ENCODE data around the gene AADACL4. TPM values are rescaled to one million over a fixed set of nuclear protein-coding genes. Genes with fewer than 3 reads are reported as not detected.

Gene AADACL4
- total and polyA plus RNA-seq, 9 of the 15 experiments (the other 6 are each of a cell fraction or from before 2014, with no cell fraction given): not detected

DNA sequence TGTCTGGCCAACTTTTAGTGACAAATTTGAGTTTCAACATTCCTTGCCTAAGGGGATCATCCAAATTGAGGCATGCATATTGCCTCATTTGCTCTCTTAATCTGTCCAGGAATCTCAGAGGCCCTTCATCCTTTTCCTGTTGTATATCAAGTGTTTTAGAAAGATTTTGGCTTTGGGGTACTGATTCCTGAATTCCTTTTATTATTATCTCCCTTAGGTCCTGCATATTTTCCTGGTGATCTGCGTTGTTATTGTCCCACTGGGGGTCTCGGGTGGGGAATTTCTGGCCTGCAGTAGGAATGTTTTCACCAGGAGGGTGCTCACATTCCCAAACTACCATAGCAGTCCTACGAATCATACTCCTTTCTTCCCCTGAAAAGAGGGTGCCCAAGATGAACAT, 67.7 kb downstream of the AADACL4 start:
- ChIA-PET POLR2A (no interaction called here), CTCF (ENCODE audit: low intra/inter-chr PET ratio) (no interaction called here)
- FAIRE-seq: no peak

GRCh38 chr1:12712076-12712475, 68.2 kb downstream of the AADACL4 start:
- Histone ChIP-seq H3K9me1 (ENCODE audit: control insufficient read depth, insufficient read depth, low read length) (no peaks in the 10 kb centered on the region), H3K9ac (ENCODE audit: insufficient read depth in 1 of 2, low read depth in 2 of 2, low read length in 2 of 2) (no peak overlapping the region), H3K27me3 (ENCODE audit: control insufficient read depth in 2 of 2, insufficient read depth in 2 of 2, low read length in 2 of 2) (peaks cover 8 to 21% of the 10 kb centered on the region in 2 experiments), H3K4me2 (ENCODE audit: insufficient read depth, low read length) (no peak overlapping the region), H3K4me3 (no peak overlapping the region), H3K27ac (ENCODE audit: extremely low read depth, low read depth, low read length) (no peak overlapping the region), H3K4me1 (replicated peaks in 1 of 2; ENCODE audit: control insufficient read depth in 2 of 2, insufficient read depth in 2 of 2, low read length in 2 of 2) (no peaks in the 10 kb centered on the region), H3K79me2 (ENCODE audit: control insufficient read depth, insufficient read depth, low read length) (no peaks in the 10 kb centered on the region), H3K36me3 (ENCODE audit: control insufficient read depth, insufficient read depth, low read length) (no peaks in the 10 kb centered on the region), H2AFZ (ENCODE audit: low read depth, low read length) (no peak overlapping the region), H3K9me3 (replicated peaks; ENCODE audit: control insufficient read depth, insufficient read depth, low read depth, low read length) (no peaks in the 10 kb centered on the region), H4K20me1 (replicated peaks; ENCODE audit: control insufficient read depth, insufficient read depth, low read length) (no peaks in the 10 kb centered on the region)
- BruUV-seq (replicated peaks): no TSS peak
- 21% methylated on average over 1 of the region's 1 CpG for WGBS (ENCODE audit: insufficient coverage, low coverage, missing lambda C conversion rate)
- ChIA-PET CTCF (ENCODE audit: low intra/inter-chr PET ratio) (no interaction called here), POLR2A (interaction anchor here (1.1 kb wide), 1 partner anchor 45 kb away, joined by 3 read pairs; no protein-coding TSS in a partner anchor)
- FAIRE-seq: no peak
- DNase-seq (ENCODE audit: extremely low read depth in 1 of 4, low spot score in 3 of 4): no peak
- no peak for ATAC-seq
- in situ Hi-C loops (cut with MboI): no loop called here
- intact Hi-C loops (cut with micrococcal nuclease): no loop called here
- no peak for TF ChIP-seq GABPB1 (CRISPR knock-in tag; IDR thresholded peaks at IDR 0.05)
- TF ChIP-seq FOXP4 (CRISPR knock-in tag; IDR thresholded peaks at IDR 0.05; ENCODE audit: borderline replicate concordance): no peak
- no peak for TF ChIP-seq BRD4 (IDR thresholded peaks at IDR 0.05)
- no peak for TF ChIP-seq SNIP1 (IDR thresholded peaks at IDR 0.05; ENCODE audit: low read depth)
- no peak for TF ChIP-seq JUN (IDR thresholded peaks at IDR 0.05; ENCODE audit: borderline replicate concordance, low read depth, low read length)
- no peak for TF ChIP-seq JUN (CRISPR knock-in tag; IDR thresholded peaks at IDR 0.05; ENCODE audit: borderline replicate concordance)
- TF ChIP-seq ZBTB7A (IDR thresholded peaks at IDR 0.05; ENCODE audit: borderline replicate concordance, control insufficient read depth, low read depth, low read length): no peak
- TF ChIP-seq EHMT2 (IDR thresholded peaks at IDR 0.05): no peak
- no peak for TF ChIP-seq ZNF551 (CRISPR knock-in tag; IDR thresholded peaks at IDR 0.05)
- TF ChIP-seq IRF2 (CRISPR knock-in tag; IDR thresholded peaks at IDR 0.05): no peak
- no peak for TF ChIP-seq SMC3 (conservative IDR thresholded peaks at IDR 0.05; ENCODE audit: insufficient read depth, low read depth, low read length)

More for the DNA sequence above, 67.7 kb downstream of the AADACL4 start:
- Histone ChIP-seq H3K9me3 (replicated peaks; ENCODE audit: control insufficient read depth, insufficient read depth, low read depth, low read length) (no peaks in the 10 kb centered on the region), H3K27me3 (ENCODE audit: control insufficient read depth in 2 of 2, insufficient read depth in 2 of 2, low read length in 2 of 2) (peaks cover 8 to 21% of the 10 kb centered on the region in 2 experiments), H3K79me2 (ENCODE audit: control insufficient read depth, insufficient read depth, low read length) (no peaks in the 10 kb centered on the region), H2AFZ (ENCODE audit: low read depth, low read length) (no peak overlapping the region), H4K20me1 (replicated peaks; ENCODE audit: control insufficient read depth, insufficient read depth, low read length) (no peaks in the 10 kb centered on the region), H3K9me1 (ENCODE audit: control insufficient read depth, insufficient read depth, low read length) (no peaks in the 10 kb centered on the region), H3K27ac (ENCODE audit: extremely low read depth, low read depth, low read length) (no peak overlapping the region), H3K4me1 (replicated peaks in 1 of 2; ENCODE audit: control insufficient read depth in 2 of 2, insufficient read depth in 2 of 2, low read length in 2 of 2) (no peaks in the 10 kb centered on the region), H3K4me2 (ENCODE audit: insufficient read depth, low read length) (no peak overlapping the region), H3K4me3 (no peak overlapping the region), H3K9ac (ENCODE audit: insufficient read depth in 1 of 2, low read depth in 2 of 2, low read length in 2 of 2) (no peak overlapping the region), H3K36me3 (ENCODE audit: control insufficient read depth, insufficient read depth, low read length) (no peaks in the 10 kb centered on the region)
- TF ChIP-seq MEF2A (IDR thresholded peaks at IDR 0.05; ENCODE audit: control insufficient read depth, low read depth, low read length): no peak
- 2% methylated on average over 3 of the region's 3 CpGs for WGBS (ENCODE audit: insufficient coverage, low coverage, missing lambda C conversion rate)
- no TSS peak for BruUV-seq (replicated peaks)
- ATAC-seq: no peak
- in situ Hi-C loops (cut with MboI): no loop called here
- no peak for DNase-seq (ENCODE audit: extremely low read depth in 1 of 4, low spot score in 3 of 4)
- intact Hi-C loops (cut with micrococcal nuclease): no loop called here

Measured in K562 (cell line).